NCI-H345 (cell line): Measurements from ENCODE around the gene CCNL1.
A peak's percentile ranks its signal among the peaks of the same experiment; 100 is the strongest.
"Not testable (repeated sequence)": the region's sequence is repeated elsewhere in the genome, so short reads cannot be mapped to it uniquely, and the experiment has no call there.

Source experiments
- DNase-seq: peaks from one replicate; lab custom pipeline; 2025; lab: John Stamatoyannopoulos, UW

CCNL1 gene

DNA sequence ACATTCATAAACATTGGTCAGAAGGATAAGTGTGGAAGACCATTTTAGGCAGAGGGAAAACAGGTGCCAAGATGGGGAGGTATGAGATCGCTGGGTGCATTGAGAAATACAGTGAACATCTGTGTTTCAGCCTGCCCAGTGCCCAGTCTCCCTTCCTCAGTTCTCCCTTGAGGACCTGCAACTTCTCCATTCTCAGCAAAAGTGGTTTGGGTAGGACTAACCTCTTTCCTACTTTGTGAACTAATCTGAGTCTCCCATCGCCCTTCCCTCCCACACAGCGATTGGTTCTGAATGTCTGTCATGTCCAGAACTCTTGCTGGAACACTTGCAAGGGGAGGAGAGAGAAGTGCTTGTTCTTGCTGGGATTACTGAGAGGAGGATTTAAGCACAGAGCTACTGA lies 10.9 kb upstream of the CCNL1 start:
- no peak for DNase-seq

DNA sequence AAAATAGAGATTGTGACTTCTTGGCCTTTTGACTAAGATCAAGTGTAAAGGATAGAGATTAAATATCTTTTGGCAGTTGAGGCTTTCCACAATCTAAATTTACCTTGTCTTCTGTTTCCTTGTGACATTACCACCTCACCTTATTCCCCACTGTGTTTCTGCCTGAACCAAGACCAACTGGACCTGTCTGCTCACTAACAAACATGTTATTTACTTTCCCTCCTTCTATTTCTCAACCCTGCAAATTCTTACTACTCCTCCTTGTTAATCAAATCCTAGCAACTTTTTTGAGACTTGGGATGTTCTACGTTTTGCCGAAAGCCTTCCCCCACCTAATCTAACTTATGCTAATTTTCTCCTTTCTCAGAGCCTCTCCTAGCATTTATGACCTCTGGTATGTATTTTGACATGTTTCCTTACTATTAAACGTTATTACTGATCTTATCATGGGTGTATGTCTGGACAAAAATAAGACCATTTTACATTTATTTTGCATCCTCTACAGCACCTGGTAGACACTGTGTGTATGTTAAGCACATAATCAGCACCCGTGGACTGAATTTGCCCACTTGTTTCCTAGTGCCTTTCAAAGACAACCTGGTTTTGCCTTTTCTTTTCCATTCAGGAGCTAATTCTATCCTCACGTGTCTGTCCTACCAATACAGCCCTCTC lies 7.6 kb upstream of the CCNL1 start:
- DNase-seq = no peak

DNA sequence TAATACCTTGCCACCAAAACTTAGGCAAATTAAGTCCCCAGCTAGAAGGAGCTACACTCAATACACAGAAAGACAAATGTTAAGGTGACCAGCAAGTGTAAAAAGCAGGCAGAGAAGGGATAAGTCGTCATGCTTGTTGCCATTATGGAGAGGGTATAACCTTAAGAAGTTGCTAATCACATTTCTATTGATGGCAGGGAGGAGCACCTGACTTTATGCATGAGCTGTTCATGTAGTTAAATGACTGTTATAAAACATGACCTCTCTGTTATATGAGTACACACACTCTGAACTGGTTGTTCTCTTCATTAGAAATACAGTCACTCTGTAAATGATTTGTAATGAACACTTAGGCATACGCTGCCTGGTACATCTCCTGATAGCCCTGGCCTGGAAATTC lies 6.6 kb upstream of the CCNL1 start:
- no peak for DNase-seq

DNA sequence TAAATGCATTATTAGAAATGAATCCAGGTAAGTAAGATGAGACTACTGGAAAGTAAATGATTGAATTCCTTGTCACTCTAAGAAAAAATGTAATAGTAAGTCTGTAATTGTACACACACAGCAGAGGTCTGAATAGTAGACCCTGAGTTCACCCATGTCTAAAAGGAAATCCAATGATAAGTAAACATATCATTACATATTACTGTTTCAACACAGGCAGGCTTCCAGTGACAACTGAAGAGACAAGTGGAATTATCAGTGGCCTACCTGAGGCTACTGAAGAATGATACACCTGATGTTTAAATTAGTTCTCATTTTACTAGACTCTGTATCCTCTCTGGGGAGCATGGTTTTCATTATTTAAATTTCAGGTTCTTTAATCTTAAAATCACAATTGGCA lies 6.2 kb upstream of the CCNL1 start:
- DNase-seq = no peak

DNA sequence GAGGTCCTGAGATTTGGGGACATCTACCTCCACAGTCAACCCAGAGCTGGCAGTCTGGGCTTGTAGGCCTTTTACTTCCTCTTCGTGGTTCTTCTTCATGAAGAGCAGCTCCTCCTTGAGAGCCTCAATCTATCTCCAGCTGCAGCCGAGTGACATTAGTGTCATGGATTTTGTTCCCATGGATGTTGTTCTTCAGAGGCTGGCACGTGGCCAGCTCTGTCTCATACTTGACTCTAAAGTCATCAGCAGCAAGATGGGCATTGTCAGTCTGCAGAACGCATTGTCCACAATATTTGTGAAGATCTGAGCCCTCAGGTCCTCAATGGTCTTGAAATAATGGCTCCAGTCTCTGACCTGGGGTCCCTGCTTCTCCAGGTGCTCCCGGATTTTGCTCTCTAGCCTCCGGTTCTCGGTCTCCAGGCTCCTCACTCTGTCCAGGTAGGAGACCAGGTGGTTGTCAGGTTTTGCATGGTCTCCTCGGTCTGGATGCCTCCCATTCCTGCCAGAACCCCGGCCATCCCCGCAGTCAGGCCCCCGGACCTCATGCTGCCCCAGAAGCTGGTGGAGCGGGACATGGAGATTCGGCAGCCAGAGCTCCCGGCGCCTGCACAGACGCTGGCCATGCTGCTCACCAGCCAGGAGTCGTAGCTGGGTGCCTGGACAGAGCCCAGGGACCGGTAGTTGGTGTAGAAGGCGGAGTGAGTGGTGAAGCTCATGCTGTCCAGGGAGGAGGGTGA lies 3.4 kb upstream of the CCNL1 start:
- DNase-seq = no peak

DNA sequence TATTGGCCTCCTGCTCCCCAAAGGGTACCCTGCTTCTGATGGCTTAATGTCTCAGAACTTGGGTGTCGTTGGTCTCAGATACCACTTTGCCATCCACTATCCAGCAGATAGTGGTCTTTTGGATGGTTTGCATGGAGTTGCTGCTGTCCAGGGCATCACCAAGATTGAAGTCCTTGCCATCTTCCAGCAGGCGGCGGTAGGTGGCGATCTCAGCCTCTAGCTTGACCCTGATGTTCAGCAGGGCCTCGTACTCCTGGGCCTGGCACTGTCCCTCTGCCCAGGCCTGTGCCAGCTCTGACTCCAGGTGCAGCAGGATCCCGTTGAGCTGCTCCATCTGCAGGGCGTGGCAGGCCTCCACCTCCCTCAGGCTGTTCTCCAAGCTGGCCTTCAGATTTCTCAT lies 2.7 kb upstream of the CCNL1 start:
- DNase-seq = not testable (repeated sequence)

DNA sequence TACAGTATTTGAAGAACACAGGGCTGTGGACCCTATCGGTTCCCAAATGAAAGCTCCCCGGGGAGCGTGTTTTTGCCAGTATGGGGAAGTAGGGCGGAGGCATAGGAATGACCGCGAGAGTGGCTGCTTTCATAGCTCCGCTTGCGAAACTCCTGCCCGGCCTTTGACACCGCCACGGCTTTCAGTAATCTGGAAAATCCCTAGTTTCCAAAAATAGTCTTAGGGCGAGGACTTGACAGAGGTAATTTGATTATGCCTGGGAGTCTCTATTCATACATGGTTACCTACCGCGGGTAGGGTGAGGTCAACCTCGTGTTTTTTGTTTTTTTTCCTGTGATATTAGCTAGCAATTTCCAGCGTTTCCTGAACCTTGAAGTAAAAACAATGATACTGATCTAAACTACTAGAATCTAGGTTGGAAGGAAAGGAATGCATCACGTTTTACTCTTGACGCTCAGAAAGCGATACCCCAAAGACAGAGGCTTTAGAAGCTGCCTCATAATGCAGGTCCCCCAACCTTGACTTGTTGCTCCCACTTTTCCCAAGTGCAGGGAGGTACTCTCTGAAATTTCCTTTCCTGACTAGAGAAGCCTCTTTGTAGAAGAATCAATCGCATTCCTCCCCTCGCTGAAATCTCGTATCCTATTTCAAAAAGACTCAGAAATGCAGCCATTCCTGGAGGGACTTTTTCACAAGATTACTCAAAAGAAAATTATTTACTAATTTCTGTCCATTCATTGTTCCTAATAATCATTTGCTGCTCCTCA lies 894 bp upstream of the CCNL1 start:
- DNase-seq = peak; percentile 53

DNA sequence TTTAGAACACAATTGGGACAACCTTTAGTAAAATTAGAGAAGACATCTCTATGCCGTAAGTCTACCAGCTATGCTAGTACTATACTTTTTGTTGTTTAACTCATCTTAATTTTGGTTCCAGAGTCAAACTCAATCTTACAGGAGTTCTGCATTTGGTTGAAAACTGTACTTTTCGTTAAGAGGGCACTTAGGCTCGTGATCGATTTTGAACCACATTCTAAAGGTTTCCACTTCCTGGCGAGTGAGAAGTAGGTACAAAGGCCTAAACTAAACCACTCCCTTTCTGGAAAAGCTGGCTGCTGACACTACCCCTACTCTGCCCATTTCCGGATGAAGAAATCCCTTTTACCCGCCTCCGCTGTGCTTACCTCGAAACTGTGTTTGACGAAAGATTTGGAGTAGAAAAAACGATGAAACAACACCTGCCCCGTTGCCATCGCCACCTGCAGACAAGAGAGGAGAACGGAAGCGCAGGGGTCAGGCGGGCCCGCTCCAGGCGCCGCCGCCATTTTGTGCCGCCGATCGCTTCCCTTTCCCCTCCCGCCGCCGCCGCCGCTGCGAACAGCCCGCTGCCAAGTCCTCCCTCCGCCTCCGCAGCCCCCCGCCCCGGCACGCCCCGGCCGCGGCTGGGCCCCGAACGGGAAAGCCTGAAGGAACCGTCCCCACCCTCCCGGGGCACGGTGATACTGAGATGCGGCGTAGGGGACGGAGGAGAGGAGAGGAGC lies 748 bp downstream of the CCNL1 start:
- DNase-seq = peak; percentile 63

DNA sequence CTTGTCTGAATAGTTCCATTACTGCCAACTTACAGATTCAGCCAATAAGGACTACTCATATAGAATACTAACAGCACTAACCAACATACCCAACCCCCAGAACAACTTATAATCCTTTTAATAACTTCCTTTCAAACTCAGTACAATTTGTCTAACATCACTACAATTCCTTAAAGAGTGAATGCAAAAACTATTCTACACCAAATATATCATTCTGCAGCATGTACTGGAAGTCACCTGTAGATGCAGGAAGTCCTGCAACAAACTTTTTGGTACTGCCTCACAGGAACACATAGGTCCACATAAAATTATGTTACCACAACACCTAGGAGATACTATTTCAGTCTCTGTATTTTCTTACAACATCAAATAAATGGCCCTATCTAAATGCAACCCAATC lies 2.1 kb downstream of the CCNL1 start:
- no peak for DNase-seq

DNA sequence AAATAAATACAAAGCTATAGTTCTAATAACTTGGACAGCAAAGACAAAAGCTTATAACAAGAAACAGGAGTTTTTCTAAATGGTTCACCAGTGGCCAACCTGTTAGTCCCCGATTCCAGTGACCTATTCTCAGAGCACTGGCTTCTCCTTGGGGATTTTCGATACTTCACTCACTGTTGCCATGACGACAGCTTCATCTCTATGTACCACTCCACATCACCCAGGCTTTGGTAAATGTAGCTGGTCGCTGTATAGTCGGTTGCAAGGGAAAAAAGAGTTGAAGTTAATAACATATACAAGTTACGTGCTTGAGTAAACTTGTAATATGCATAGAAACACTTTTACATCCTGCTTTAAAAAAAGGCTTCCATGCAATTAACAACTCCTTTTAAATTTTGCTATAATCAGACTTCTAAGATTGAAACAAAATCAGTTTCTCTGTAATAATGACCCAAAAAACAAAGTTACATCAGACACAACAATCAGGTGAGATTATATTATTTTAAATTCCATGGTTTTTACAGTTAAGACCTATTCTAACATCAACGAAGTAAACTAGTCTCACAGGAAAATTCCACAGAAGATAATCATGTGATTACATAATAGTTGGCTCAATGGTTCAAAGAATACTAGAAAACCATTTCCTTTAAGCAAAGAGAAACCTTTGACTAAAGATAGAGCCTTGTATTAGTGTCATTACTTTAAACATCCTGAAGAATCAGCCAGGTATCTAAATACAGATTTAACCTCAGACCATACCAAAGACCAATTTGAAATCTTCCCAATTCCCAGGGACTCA lies 2.9 kb downstream of the CCNL1 start:
- peak; percentile 7 for DNase-seq

DNA sequence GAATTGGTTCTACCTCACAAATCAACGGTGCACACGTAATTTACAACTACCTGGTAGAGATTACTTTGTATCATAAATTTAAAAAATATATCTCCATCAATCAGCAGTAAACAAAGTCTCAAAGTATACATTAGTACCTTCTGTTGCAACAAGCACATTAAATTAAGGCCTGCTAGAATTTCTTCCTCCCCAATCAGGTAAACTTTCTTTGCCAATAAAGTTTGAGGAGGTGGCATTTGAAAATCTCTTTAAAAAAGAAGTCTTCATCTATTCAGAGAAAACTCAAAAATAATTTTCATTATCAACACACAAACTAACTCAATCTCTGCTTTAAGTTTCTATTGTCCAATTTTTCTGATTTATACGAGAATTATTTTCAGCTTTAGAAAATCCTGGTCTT lies 4.4 kb downstream of the CCNL1 start:
- no peak for DNase-seq

DNA sequence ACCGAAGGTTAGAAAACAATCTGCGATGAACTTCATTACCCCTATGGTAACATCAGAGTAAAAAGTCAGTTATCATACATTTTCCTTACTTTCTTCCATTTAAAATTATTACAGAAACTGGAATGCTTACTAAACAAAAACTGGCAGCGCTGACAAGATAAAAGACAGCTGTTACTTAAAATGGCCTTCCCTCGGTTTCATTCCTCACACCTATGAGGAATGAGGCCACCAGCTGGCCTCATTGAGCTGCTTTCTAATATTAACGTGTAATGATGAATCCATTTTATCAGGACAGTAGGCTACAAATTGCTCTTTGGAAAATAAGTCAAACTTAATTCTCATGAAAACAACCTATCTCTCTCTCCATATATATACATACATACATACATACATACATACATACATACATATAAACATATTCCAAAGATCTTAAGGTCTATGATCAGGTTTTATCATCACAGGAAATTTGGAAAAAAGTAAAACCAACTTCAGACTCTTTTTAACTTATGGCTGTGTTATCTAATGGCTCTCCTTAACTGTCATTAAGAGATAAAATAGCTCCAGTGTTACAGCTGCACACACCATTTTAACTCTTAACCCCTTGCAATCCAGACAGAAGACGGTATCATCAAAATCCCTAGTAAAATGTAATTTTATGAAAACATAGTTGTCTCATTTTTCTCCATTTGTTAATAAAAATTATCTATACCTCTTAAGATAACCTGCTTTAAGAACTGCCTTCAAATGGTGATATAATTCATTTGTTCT lies 5.2 kb downstream of the CCNL1 start:
- DNase-seq = no peak

DNA sequence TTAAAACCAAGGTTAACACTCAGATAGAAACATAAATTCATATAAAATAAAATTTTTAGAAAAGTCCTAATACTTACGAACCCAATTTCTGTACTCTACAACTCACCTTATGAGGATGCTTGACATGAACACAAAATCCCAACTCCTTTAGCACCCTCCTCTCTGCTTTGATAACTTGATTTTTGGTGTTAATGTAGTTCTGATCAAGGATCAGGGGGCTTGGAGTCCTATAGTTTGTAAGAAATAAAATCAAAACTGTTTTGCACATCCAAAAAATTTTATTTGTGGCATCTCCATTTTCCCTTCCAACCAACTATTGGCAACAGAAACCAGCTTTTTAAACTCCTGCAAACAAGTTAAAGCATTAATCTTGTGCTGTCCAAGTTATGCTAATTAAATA lies 7.0 kb downstream of the CCNL1 start:
- no peak for DNase-seq

DNA sequence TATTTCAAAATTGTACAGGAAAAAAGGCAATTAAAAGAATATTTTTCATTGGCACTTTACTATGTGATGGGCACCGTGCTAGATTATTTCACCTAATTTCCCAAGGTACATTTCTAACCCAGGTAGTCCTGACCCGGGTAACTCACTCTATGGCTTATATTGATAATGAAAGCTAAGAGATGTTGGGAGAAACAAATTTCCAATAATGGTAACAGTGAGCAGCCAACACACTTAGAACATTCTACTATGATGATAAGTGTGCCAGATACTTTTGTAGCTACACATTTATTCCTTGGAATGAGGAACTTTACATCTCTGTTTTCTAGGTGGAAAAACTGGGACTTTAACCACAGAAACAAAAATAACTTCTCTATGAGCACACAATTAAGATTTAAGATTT lies 7.5 kb downstream of the CCNL1 start:
- DNase-seq = no peak

DNA sequence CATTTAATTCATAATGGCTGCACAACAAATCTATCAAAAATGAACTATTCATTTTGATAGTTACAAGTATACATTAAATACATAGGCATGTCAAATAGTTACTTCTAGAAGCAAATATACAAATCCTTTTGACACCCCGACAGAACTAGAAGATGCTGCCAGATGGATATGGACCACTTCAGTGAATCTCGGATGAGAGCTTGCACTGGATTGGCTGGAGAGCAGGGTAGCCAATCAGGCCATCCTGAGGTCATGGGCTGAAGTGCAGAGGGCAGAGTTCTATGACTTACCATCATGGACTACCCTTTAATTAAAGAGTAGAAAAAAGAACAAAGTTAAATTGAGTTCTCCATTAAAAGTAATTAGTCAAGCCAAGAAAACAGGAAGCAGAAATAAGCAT lies 8.3 kb downstream of the CCNL1 start:
- no peak for DNase-seq

DNA sequence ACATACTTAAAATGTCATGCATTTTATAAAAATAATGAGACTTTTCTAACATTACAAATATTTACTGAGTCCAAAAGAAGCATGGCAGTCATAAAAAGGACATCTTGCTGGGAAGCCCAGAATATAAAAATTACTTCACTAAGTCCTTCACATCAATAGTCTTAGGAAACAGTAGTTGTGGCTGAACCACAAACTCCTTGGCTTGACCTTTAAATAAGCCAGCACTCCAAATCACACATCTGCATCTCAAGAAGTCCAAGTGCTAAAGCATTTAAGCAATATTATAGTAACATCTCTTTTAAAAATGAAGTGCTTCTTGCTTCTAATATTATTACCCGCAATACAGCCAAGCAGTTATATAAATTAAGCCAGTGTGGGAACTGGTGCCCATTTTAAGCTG lies 8.8 kb downstream of the CCNL1 start:
- DNase-seq = no peak

DNA sequence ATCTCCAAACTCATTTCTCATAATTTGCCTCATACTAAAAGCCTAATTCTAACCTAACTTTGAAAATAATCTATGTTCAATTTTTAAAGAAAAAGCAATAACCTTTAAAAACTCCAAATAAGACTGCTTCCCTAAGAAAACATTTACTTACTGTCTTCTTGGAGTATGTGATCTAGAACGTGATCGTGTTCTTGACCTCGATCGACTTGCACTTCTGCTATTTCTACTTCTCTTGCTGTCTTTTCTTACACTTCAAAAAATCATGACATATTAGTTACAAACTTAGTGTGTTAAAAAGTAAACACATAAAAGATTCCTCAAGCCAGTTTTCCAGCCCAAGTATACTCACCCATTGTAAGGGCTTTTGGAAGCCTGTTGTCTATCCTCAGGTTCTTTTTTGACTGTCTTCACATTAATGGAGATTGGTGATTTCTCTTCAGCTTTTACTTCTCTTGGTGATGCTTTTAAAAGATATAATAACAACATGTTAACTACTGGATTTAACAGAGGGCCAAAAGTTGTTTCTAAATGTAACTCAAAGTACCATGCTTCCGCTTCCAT lies 10.7 kb downstream of the CCNL1 start:
- DNase-seq = no peak

DNA sequence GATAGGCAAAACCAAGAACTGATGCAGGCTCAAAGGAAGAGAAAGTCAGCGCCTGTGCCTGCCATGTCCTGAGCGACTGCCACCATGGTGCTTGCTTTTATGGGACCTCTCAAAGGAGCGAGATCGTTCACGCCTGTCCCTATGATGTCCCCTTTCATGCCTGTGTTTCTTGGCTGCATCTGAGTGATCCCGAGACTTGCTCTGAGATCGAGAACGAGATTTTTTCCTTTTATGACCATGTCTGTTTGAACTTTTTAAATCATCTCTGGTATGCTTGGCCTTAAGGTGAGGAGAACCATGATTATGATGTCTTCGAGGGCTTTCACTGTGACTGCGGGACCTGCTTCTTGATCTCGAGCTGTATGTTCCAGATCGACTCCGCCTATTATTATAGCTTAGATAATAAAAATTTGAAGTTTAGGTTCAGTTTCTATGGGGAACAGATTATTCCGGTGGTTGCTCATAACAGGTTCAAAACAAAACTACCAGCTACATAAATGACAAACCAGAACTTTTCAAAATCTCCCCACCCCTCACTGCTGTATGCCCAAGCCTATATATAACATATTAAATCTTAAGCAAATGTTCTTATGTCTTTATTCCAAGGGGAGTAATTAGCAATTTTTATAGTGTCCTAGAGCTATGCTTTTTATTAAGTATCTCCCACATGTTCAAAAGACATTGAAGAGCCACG lies 11.6 kb downstream of the CCNL1 start:
- DNase-seq = no peak

DNA sequence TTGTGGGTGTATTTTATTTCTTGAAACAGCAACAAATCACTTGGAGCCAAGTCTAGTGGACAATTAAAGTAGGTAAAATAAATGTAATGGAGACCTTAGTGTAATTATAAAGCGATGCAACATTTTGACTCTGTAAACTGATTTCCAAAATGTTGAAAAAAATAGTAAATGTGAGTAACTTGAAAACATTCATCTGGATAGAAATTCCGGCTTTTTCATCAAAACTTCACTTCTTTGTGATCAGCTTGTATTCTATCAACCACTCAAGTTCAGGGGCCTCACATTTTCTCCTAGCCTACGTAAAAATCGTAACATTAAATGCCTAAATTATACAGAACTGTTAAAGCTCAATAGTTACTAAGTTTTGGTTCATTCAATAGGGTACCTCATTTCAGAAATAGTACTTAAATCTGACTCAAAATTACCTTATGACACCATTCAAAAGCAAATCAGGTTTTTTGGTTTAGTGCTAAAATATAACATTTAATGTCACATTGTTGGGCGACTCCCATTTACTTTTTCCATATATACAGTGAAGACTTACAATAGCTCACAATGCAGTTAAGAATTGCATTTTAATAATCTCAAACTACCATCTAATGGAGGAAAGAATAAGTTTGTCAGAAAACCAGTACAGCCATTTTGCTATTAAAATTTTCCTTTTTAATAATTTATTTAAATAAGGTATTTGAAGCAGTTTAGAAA lies 12.7 kb downstream of the CCNL1 start:
- DNase-seq = no peak
